Measurements from ENCODE around the gene THADA. TPM values are rescaled to one million over a fixed set of nuclear protein-coding genes. Genes with fewer than 3 reads are reported as not detected.
A peak's percentile ranks its signal among the peaks of the same experiment; 100 is the strongest.
"Not testable (repeated sequence)": the region's sequence is repeated elsewhere in the genome, so short reads cannot be mapped to it uniquely, and the experiment has no call there.

THADA gene
- total RNA-seq, 2 experiments from 2014 or later, result 31.2 to 32.3 TPM

DNA sequence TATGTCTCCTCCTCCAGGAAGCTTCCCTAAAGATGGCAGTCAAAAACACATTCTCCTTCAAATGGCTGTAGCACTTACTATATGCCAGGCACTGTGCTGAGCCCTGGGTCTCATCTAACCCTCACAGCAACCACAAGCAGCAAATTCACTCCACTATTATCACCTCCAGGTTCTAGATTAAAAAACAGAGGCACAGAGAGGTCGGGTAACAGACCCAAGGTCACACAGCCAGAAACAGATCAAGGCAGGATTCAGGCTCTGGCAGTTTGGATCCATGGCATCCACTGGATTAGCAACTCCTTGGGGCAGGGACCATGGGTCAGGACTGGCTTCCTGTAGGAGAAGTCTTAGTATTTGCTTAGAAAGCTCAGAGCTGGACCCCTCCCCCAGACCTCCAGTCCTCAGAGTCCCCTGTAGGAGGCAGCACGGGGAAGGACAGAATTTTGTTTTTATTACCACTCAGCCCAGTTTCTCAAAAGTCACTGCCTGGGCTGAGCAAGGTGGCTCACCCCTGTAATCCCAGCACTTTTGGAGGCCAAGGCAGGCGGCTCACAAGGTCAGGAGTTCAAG is 403.8 kb downstream of the THADA start:
- no peaks in the 10 kb centered on the region for H3K9me3 ChIP-seq (ENCODE audit: low read length)
- H3K4me2 ChIP-seq (ENCODE audit: low read length), result no peak overlapping the region
- no peaks in the 10 kb centered on the region for H3K36me3 ChIP-seq (ENCODE audit: insufficient read depth, low read length)
- intact Hi-C loops (cut with micrococcal nuclease; ENCODE audit: unreplicated experiment), result no loop called here
- no peaks in the 10 kb centered on the region for H3K79me2 ChIP-seq (ENCODE audit: insufficient read depth, low read depth, low read length)
- POLR2A ChIA-PET, result interaction anchor here (1.1 to 2.1 kb wide), 2 partner anchors 17 to 31 kb away, joined by 3 to 10 read pairs; no protein-coding TSS in a partner anchor
- no TSS peak for BruUV-seq (replicated peaks)
- H2AFZ ChIP-seq (ENCODE audit: low read length), result no peak overlapping the region
- CTCF ChIA-PET (ENCODE audit: unreplicated experiment), result interaction anchor here (0.6 to 2.0 kb wide), 4 partner anchors 11 to 63 kb away, joined by 3 to 6 read pairs (median 4); no protein-coding TSS in a partner anchor
- DNase-seq (ENCODE audit: low spot score), result peak; percentile 62
- TF ChIP-seq CTCF (conservative IDR thresholded peaks at IDR 0.05; ENCODE audit: low read length) (peak; percentile 76), EZH2phosphoT487 (IDR thresholded peaks at IDR 0.05; ENCODE audit: borderline replicate concordance, low read depth, low read length) (no peak)
- no peak overlapping the region for H3K4me3 ChIP-seq (ENCODE audit: low read depth, low read length, poor library complexity, severe bottlenecking)
- no peaks in the 10 kb centered on the region for H4K20me1 ChIP-seq (ENCODE audit: insufficient read depth, low read length)
- H3K9me2 ChIP-seq (ENCODE audit: insufficient read depth, low read length), result no peaks in the 10 kb centered on the region
- H3K4me1 ChIP-seq (ENCODE audit: insufficient read depth, low read length, poor library complexity, severe bottlenecking), result peaks cover 42% of the 10 kb centered on the region
- H3K27ac ChIP-seq (ENCODE audit: low read depth, low read length, poor library complexity, severe bottlenecking), result no peak overlapping the region

DNA sequence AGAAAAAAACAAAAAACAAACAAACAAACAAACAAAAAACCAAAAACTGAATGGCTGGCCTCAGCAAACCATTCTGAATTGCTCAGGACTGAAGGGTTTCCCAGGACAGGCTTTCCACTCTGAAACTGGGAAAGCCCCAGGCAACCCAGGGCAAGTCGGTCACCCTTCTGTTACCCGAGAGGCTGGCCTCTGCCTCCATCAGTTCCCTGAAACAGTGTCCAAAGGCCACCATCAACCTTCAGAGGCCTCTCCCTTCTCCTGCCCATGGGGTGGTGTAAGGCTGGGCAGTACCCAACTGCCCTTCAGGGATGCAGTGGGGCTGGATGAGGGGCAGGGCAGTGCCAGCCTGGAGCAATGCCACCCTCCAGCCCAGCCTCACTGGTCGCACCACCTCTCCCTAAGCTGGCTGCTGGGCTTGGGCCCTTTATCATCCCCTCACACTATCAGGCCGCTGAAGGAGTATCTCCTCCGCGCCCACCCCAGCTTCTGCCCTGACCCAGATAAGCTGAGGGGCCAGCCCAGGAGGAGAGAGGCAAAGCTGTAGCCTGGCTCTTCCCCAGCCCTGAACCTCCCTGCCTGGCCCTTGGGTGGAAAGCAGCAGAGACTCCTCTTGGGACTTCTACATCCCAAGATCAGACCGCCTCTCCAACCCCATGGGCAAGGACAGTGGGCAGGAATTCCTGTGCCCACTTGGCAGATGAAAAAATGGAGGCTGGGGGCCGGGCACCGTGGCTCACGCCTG is 405.4 kb downstream of the THADA start:
- Histone ChIP-seq H3K9me2 (ENCODE audit: insufficient read depth, low read length) (no peaks in the 10 kb centered on the region), H3K4me1 (ENCODE audit: insufficient read depth, low read length, poor library complexity, severe bottlenecking) (peaks cover 28% of the 10 kb centered on the region), H4K20me1 (ENCODE audit: insufficient read depth, low read length) (no peaks in the 10 kb centered on the region), H3K4me3 (ENCODE audit: low read depth, low read length, poor library complexity, severe bottlenecking) (no peak overlapping the region), H2AFZ (ENCODE audit: low read length) (no peak overlapping the region), H3K9me3 (ENCODE audit: low read length) (no peaks in the 10 kb centered on the region), H3K4me2 (ENCODE audit: low read length) (no peak overlapping the region), H3K36me3 (ENCODE audit: insufficient read depth, low read length) (no peaks in the 10 kb centered on the region), H3K79me2 (ENCODE audit: insufficient read depth, low read depth, low read length) (no peaks in the 10 kb centered on the region), H3K27ac (ENCODE audit: low read depth, low read length, poor library complexity, severe bottlenecking) (no peak overlapping the region)
- no peak for DNase-seq (ENCODE audit: low spot score)
- intact Hi-C loops (cut with micrococcal nuclease; ENCODE audit: unreplicated experiment), result no loop called here
- ChIA-PET CTCF (ENCODE audit: unreplicated experiment) (no interaction called here), POLR2A (interaction anchor here (1.5 kb wide), 1 partner anchor 30 kb away, joined by 5 read pairs; no protein-coding TSS in a partner anchor)
- no TSS peak for BruUV-seq (replicated peaks)
- TF ChIP-seq CTCF (conservative IDR thresholded peaks at IDR 0.05; ENCODE audit: low read length), result no peak
- no peak for TF ChIP-seq EZH2phosphoT487 (IDR thresholded peaks at IDR 0.05; ENCODE audit: borderline replicate concordance, low read depth, low read length)

DNA sequence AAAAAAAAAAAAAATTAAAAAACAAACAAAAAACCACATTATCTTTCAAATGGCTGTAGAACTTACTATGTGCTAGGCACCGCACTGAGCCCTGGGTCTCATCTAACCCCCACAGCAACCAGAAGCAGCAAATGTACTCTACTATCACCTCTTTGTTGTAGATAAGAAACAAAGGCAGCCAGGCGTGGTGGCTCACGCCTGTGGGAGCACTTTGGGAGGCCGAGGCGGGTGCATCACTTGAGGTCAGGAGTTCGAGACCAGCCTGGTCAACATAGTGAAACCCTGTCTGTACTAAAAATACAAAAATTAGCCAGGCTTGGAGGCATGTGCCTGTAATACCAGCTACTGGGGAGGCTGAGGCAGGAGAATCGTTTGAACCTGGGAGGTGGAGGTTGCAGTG is 406.0 kb downstream of the THADA start:
- H4K20me1 ChIP-seq (ENCODE audit: insufficient read depth, low read length); BruUV-seq (replicated peaks); DNase-seq (ENCODE audit: low spot score); H3K27ac ChIP-seq (ENCODE audit: low read depth, low read length, poor library complexity, severe bottlenecking); intact Hi-C loops (cut with micrococcal nuclease; ENCODE audit: unreplicated experiment); CTCF ChIA-PET (ENCODE audit: unreplicated experiment); H3K4me2 ChIP-seq (ENCODE audit: low read length); H2AFZ ChIP-seq (ENCODE audit: low read length); H3K9me3 ChIP-seq (ENCODE audit: low read length); H3K36me3 ChIP-seq (ENCODE audit: insufficient read depth, low read length); H3K9me2 ChIP-seq (ENCODE audit: insufficient read depth, low read length); H3K4me3 ChIP-seq (ENCODE audit: low read depth, low read length, poor library complexity, severe bottlenecking); H3K79me2 ChIP-seq (ENCODE audit: insufficient read depth, low read depth, low read length): not testable (repeated sequence)
- H3K4me1 ChIP-seq (ENCODE audit: insufficient read depth, low read length, poor library complexity, severe bottlenecking), result peaks cover 22% of the 10 kb centered on the region
- POLR2A ChIA-PET, result interaction anchor here (0.7 to 0.9 kb wide), 3 partner anchors 10 to 64 kb away, joined by 4 to 6 read pairs (median 4); no protein-coding TSS in a partner anchor

Measured in OCI-LY7 (cell line).